GM19099 (cell line): Measurements from ENCODE around the gene MARCHF10.

Source experiments
- POLR2A ChIP-seq: IDR thresholded peaks from 3 replicates; pipeline ENCODE4 v1.6.1; 2011; ENCODE audit warnings: low read depth; ENCODE audit not compliant: insufficient read length; ENCODE audit errors: extremely low read depth

MARCHF10 gene

DNA sequence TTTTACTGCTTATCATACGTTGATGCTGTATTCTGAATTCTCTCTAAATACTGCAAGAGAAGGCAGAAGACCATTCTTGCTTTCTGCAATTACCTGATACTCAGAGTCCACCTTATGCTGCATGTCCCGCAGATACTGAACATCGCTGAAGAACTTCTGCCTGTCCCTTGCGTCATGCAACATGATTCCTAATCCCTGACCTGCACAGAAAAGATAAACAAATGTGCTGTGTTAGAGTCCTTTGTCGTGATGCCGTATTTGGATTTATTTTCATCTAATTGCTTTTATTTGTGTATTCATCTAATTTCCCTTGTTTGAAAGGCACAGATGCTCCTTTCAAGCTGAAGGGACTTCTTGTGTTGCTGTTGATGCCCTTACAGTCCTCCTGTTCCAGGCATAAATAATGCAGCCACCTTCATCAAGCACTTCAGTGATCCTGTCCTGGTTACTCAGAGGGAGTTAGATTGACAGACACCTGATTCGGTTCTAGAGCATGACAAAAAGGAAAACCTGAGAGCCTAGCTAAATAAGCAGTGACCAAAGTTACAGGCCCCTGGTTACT, 6.5 kb downstream of the MARCHF10 start:
- no peak for TF ChIP-seq POLR2A

DNA sequence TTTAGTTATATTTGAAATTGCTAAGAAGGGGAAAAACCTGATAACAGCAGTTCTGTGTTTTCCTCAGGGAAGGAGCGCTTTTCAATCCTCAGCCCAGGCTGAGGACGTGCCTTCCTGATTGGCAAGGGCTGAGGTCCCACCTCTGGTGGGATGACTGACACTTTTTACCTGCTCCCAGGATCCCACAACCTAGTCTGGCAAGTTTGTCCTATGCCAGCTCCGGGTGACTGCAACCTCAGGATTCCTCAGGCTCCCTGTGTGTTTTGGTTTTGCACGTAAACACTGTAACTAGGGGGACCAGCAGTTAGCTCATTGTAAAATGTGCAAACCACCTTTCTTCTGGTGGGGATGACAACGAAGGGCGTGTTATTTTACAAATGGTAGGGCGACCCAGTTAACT, 7.5 kb downstream of the MARCHF10 start:
- TF ChIP-seq POLR2A, result no peak

DNA sequence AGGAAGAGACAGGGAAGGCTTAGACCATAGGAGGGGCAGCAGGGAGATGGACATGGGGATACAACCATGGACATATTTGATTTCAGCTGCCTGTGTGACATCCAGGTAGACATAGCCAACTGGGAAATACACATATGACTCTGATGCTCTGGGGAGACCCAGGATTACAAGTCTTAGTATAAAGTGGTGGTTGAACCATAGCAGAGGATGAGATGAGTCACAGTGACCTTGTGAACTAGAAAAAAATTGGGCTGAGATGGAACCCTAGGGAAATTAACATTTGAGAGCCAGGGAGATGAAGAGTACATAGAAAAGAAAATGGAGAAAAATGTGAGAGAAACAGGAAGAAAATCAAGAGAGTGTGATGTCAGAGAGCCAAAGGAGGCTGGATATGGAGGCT, 10.2 kb downstream of the MARCHF10 start:
- no peak for TF ChIP-seq POLR2A

DNA sequence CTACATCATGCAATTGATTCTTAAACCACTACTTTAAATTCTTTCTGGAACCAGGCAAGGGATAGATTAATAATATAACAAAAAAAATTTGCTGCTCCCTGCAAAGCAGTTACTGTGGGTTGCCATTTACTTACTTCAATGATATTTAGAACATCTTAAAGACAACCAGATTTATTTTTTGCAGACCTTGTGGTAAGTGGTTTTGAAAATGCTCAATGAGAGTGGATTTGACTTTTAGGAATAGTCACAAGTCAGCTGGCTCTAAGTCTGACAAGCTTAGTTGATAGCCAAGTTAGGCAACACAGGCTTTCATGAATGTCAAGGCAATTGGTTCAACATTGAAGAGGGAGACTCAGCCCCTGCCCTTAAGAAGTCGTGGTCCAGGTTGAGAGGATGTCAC, 11.8 kb downstream of the MARCHF10 start:
- TF ChIP-seq POLR2A, result no peak

GRCh38 chr17:62794666-62794971, 13.5 kb downstream of the MARCHF10 start:
- no peak for TF ChIP-seq POLR2A

- TF ChIP-seq POLR2A, result no peak
These were observed 14.0 kb downstream of the MARCHF10 start for GRCh38 chr17:62793919-62794665.

DNA sequence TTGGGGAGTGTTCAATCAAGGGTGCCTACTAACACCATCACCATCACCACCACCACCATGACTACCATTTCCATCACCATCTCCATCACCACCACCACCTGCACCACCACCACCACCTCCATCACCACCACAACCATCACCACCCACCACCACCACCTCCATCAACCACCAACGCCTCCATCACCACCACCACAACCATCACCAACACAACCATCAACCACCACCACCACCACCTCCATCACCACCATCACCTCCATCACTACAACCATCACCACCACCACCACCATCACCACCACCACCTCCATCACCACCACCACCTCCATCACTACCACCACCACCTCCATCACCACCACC, 15.7 kb downstream of the MARCHF10 start:
- TF ChIP-seq POLR2A, result no peak

DNA sequence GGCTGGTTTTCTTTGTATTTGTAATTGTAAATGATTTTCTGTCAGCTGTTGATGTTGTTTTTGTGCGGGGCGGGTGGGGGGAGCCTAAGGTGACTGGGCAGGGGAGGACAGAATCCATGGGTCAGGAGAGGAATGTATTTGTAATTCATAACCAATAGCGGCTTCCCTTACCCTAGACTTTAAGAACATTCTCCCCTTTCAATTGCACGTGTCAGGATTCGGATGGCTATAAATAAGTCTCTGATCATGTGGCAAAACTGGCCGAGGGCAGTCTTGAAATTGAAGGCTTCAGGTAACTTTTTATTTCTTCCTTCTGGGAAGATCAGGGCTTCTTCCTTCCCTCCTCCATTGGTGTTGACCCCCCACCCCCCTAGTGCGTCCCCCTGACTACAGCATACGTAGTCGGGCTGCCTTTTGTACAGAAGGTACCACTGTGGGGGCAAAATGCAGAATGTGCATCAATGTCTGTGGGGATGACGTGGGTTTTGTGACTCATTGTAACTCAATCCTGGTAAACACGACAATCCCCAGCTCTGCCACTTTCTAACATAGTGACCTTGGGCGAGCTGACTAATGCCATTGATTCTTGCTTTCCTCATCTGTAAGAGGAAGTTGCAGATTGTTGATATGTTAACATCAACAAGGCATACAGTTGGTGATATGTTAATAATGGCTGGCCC, 16.2 kb downstream of the MARCHF10 start:
- no peak for TF ChIP-seq POLR2A

DNA sequence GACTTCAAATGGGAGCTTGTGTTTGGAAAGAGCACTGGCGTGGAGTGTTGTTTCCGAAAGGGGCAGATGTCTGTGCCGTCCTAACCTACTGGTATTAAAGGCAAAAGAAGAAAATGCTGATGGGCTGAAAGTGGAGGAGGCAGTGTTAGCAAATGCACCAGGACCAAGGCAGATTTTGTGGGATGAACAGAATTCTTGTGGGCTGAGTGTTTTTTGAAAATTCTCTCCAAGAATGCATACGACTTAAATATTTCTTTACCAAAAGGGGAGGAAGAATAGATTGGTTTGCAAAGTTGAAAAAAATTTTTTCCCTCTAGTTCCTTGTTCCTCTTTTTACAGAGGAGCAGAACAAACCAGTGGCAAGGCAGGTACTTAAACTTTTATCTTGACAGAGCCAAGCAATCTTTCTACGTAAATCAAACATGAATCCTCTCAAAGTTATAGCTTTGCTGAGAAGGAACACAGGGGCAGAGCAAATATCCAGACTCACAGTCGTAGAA, 16.8 kb downstream of the MARCHF10 start:
- TF ChIP-seq POLR2A, result no peak

DNA sequence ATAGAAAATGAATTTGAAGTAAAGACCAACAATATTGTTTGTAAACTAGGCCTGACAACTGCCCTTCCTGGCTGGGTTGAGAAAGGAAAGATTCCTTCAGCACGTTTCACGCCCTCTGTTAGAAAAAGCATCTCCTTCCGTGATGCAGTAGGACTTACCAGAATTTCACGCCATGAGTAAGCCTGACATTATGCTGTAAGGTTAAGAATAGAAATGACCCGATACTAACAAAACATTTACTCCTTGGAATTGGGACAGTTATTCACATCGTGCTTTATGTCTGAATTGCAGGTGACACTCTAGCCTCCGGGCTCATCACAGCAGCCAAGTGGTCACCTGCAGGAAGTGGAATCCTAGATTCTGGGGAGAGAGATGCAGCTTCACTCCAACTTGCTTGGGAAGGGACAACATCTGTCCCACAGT, 17.5 kb downstream of the MARCHF10 start:
- TF ChIP-seq POLR2A, result no peak

GRCh38 chr17:62787366-62787765, 20.7 kb downstream of the MARCHF10 start:
- TF ChIP-seq POLR2A, result no peak

DNA sequence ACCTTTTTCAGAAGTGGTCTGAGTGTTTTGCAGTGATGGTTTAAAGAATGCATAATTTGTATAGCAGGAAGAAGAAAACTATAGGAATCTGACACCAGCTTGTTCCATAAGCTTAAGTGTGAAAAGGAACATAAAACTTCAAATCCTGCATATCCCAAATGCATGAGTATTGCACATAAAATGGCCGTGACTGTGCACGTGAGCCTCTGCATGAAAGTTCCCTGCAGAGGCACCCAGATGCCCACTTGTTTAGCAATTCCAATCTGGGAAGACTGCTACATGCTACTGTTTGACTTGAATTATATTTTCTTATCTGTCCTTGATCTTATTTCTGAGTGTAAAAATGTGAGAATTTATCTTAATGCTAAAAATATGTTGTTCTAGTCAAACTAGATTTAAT, 21.5 kb downstream of the MARCHF10 start:
- TF ChIP-seq POLR2A, result no peak

DNA sequence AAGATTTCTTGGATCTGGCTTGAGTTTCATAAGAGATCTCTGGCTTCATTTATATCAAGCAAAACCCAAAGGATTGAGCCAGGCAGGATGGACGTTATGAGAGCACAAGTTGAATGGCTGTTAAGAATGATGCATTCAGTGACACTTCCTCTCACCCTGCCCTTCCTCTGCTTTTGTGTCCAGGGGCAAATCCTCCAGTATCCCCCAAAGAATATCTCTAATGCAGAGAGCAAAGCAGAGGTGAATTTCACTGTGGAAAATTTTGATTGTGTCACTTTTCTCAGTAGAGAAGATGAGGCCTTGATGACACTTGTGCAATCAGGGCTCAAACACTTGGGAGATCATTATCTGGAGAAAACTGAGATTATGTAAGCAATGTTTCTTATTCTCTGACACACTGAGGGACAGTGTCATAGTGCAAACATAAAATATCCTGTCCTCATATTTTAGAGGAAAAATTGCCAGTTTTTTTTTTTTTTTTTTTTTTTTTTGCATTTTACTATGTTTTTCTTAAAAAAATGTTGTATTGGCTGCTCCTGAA, 25.3 kb downstream of the MARCHF10 start:
- no peak for TF ChIP-seq POLR2A

DNA sequence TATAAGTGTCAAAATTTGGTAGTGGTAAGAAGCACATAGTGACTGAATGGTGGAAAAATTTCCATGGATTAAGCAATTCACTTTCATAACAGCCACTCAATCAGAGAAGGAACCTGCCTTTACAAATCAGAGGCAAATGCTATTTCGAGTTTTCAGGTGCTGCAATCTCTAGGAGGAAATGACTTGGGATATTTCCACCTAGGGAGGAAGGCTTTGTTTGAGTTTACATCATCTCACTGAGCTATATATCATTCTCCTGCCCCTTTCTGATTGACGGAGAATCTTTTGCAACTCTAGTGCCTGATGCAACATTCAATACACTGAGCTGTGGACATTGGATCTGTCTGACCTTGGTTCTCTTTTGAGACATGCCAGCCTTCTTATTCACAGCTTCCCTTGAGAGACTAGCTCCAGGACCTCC, 26.3 kb downstream of the MARCHF10 start:
- no peak for TF ChIP-seq POLR2A

DNA sequence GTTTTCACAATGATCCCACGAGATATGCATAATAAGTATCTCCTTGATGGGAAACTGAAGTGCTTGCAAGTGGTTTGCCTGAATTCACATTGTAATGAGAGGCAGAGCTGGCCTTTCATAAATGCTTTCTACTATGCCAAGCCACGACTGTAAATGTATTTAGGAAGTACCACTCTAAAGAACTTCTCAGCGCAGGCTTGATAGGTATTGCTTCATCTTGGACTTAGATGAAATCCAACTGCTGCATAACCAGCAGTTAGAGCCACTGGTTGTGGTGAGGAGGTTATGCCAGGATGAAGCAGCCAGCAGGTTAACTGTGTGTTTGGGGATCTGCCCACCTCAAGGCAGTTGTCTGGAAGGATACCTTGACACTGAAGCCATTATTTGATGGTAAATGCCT, 26.8 kb downstream of the MARCHF10 start:
- no peak for TF ChIP-seq POLR2A

- no peak for TF ChIP-seq POLR2A
These were observed 27.2 kb downstream of the MARCHF10 start for GRCh38 chr17:62780951-62781350.
